HL-60 (cell line): Measurements from ENCODE around the gene GALNT9.

ENCODE experiments used
- POLR2AphosphoS5 ChIP-seq: IDR thresholded peaks from 2 replicates; pipeline ENCODE4 v1.6.1; 2012; ENCODE audit warnings: low read depth
- TF ChIP-seq, protein P1 (sequence below): IDR thresholded peaks from one replicate; pipeline ENCODE4 v1.5.1; 2011; ENCODE audit warnings: low read length, control low read depth, inconsistent platforms; ENCODE audit not compliant: insufficient read depth

GRCh38 chr12:132265056-132265800, 64.2 kb downstream of the GALNT9 start:
- TF ChIP-seq POLR2AphosphoS5, result no peak
- TF ChIP-seq, protein P1, sequence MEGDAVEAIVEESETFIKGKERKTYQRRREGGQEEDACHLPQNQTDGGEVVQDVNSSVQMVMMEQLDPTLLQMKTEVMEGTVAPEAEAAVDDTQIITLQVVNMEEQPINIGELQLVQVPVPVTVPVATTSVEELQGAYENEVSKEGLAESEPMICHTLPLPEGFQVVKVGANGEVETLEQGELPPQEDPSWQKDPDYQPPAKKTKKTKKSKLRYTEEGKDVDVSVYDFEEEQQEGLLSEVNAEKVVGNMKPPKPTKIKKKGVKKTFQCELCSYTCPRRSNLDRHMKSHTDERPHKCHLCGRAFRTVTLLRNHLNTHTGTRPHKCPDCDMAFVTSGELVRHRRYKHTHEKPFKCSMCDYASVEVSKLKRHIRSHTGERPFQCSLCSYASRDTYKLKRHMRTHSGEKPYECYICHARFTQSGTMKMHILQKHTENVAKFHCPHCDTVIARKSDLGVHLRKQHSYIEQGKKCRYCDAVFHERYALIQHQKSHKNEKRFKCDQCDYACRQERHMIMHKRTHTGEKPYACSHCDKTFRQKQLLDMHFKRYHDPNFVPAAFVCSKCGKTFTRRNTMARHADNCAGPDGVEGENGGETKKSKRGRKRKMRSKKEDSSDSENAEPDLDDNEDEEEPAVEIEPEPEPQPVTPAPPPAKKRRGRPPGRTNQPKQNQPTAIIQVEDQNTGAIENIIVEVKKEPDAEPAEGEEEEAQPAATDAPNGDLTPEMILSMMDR, result no peak
